Ovary (tissue), 3 donors: ENCODE data around the gene NKX6-2.

Experiments
- CTCF ChIP-seq, 3 donors: fragments of 450-650 bp in 2 of 3; fragments of 200-600 bp in 1 of 3; IDR thresholded peaks; one replicate each; pipeline versions ENCODE4 v1.5.1 to v1.8.0; 2016 to 2022; ENCODE audit warnings: antibody characterized with exemption in 3 of 3, mild to moderate bottlenecking in 1 of 3
- EP300 ChIP-seq: sonication (generic); formaldehyde crosslinking; IDR thresholded peaks from one replicate; pipeline ENCODE4 v1.6.1; 2017; ENCODE audit warnings: antibody characterized with exemption
- POLR2A ChIP-seq: fragments of 450-650 bp; IDR thresholded peaks from one replicate; pipeline ENCODE4 v1.6.1; 2017; ENCODE audit warnings: antibody characterized with exemption, mild to moderate bottlenecking, moderate library complexity
- donor health status: DM: no; HTN: no; CAD: no.

- no peak for TF ChIP-seq CTCF (IDR thresholded peaks at IDR 0.05)
- no peak for TF ChIP-seq POLR2A
- TF ChIP-seq EP300: no peak
Measured at GRCh38 chr10:132806110-132806509, 20.2 kb upstream of the NKX6-2 start.
